BJ (cell line): ENCODE results near the gene TNFRSF17. TPM values are rescaled to one million over a fixed set of nuclear protein-coding genes. Genes with fewer than 3 reads are reported as not detected.
"Not testable (repeated sequence)": the region's sequence is repeated elsewhere in the genome, so short reads cannot be mapped to it uniquely, and the experiment has no call there.

Experiments
- CTCF ChIA-PET: fragments of 350-600 bp; formaldehyde crosslinking; extraction: SDS; loops from one replicate; lab custom pipeline; 2021; ENCODE audit warnings: antibody characterized with exemption, inconsistent platforms; lab: Yijun Ruan, JAX
- POLR2A ChIA-PET: fragments of 300-600 bp; sonication (Branson Sonifier 250); formaldehyde crosslinking; extraction: SDS; loops from one replicate; lab custom pipeline; 2021; ENCODE audit warnings: antibody characterized with exemption; lab: Charles Lee
- DNase-seq: peaks from one replicate; pipeline ENCODE4 v3.0.0-alpha.2; 2011; ENCODE audit warnings: low read depth
- H3K27me3 ChIP-seq: 2 replicates; pipeline ENCODE4 v1.6.0; 2011; ENCODE audit warnings: low read length; ENCODE audit not compliant: control insufficient read depth, insufficient read depth
- H3K36me3 ChIP-seq: 2 replicates; pipeline ENCODE4 v1.5.1; 2011; ENCODE audit warnings: low read length; ENCODE audit not compliant: control insufficient read depth, insufficient read depth
- H3K4me3 ChIP-seq: 2 replicates; pipeline ENCODE4 v1.5.1; 2011; ENCODE audit warnings: low read depth, mild to moderate bottlenecking, control low read depth, low read length
- CTCF ChIP-seq: IDR thresholded peaks from 2 replicates; pipeline ENCODE4 v1.5.1; 2011; ENCODE audit warnings: low read depth, mild to moderate bottlenecking, control low read depth, inconsistent platforms, low read length, moderate library complexity; ENCODE audit not compliant: insufficient read depth
- polyA minus RNA-seq: library from RNA; depleted of rRNA, polyadenylated mRNA; stranded (reverse); fragments of >200 nt; gene quantifications from 2 replicates; pipeline ENCODE4 v1.2.3, GENCODE V29; 2011; rRNA and poly(A)+ RNA removed
- polyA plus RNA-seq: library from polyadenylated mRNA; depleted of rRNA; stranded (reverse); fragments of >200 nt; gene quantifications from 2 replicates; pipeline ENCODE4 v1.2.3, GENCODE V29; 2011; rRNA removed

The TNFRSF17 gene
- not detected in 2 replicates for polyA plus RNA-seq
- polyA minus RNA-seq: not detected in 2 replicates

GRCh38 chr16:11964761-11965551 is at the start of gene TNFRSF17:
TNFRSF17 (plus strand) TSS chr16:11965210; CDS start chr16:11965325, 115 bp downstream.
- Histone ChIP-seq H3K4me3 (no peak within 1 kb of the TSS), H3K27me3 (no peaks in the 10 kb centered on the region), H3K36me3 (no peaks in the 10 kb centered on the region)
- ChIA-PET POLR2A (no interaction called here), CTCF (interaction anchor here (1.3 kb wide), 1 partner anchor 103 kb away, joined by 3 read pairs; no protein-coding TSS in a partner anchor)
- DNase-seq: no peak
- no peak for TF ChIP-seq CTCF

- ChIA-PET POLR2A (no interaction called here), CTCF (no interaction called here)
- TF ChIP-seq CTCF: no peak
- H3K36me3 ChIP-seq: no peaks in the 10 kb centered on the region
- DNase-seq: peak; percentile 88
- peaks cover 3% of the 10 kb centered on the region; the same call in 1 of the 2 replicates for H3K27me3 ChIP-seq
- peak within 1 kb of the TSS; percentile 60 for H3K4me3 ChIP-seq
These were observed 49.1 kb upstream of the TNFRSF17 start, which contains the start of gene GSPT1 for GRCh38 chr16:11915644-11916523. GSPT1 (minus strand) TSS chr16:11915956; CDS start chr16:11915720, 236 bp downstream.

GRCh38 chr16:11916524-11917285 is 48.3 kb upstream of the TNFRSF17 start:
- no peak for DNase-seq
- POLR2A ChIA-PET: no interaction called here
- Histone ChIP-seq H3K4me3 (peak overlapping the region; percentile 53), H3K36me3 (no peaks in the 10 kb centered on the region), H3K27me3 (peaks cover 3% of the 10 kb centered on the region; the same call in 1 of the 2 replicates)
- CTCF ChIA-PET: interaction anchor here (0.6 kb wide), 2 partner anchors 30 to 76 kb away, joined by 3 read pairs; no protein-coding TSS in a partner anchor
- TF ChIP-seq CTCF: no peak

- POLR2A ChIA-PET, H3K36me3 ChIP-seq, CTCF ChIA-PET, DNase-seq, H3K27me3 ChIP-seq, H3K4me3 ChIP-seq: not testable (repeated sequence)
These were observed 41.0 kb upstream of the TNFRSF17 start for GRCh38 chr16:11924046-11924445.

GRCh38 chr16:11927350-11927749 is 37.7 kb upstream of the TNFRSF17 start:
- H3K36me3 ChIP-seq, H3K27me3 ChIP-seq, POLR2A ChIA-PET, H3K4me3 ChIP-seq, DNase-seq, CTCF ChIA-PET: not testable (repeated sequence)

GRCh38 chr16:11941945-11942344 is 23.1 kb upstream of the TNFRSF17 start, which contains the start of gene NPIPB2:
NPIPB2 (minus strand) TSS chr16:11942045; CDS start chr16:11942045, 0 bp downstream.
- POLR2A ChIA-PET, DNase-seq, H3K4me3 ChIP-seq: not testable (repeated sequence)

More at GRCh38 chr16:11941945-11942344, 23.1 kb upstream of the TNFRSF17 start, which contains the start of gene NPIPB2:
- CTCF ChIA-PET, H3K36me3 ChIP-seq, H3K27me3 ChIP-seq: not testable (repeated sequence)
